C4-2B (cell line): ENCODE measurements around the gene ESR2.

Experiments
- CTCF ChIP-seq: fragments of 450-650 bp; conservative IDR thresholded peaks from 2 replicates; pipeline ENCODE4 v1.5.1; 2017; ENCODE audit warnings: mild to moderate bottlenecking
- ZFX ChIP-seq: fragments of 450-650 bp; IDR thresholded peaks from 2 replicates; pipeline ENCODE4 v1.6.1; 2017

DNA sequence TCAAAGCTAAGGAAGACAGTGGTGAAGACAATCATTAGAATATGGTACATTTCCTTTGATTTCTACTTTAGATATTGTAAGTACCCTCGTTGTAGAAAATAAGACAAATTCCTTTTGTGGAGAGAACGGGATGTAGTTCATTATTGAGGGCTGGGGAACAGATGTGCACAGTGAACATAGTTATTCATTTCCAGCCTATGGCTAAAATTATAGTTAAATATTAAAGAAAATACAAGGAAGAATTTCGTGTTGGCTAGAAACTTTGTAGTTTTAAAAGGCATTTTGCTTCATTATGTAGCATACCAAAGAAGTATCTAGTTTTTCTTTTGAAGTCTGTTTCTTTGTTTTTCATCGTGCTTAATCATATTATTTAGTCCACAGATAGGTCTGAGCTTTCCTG, 201.8 kb downstream of the ESR2 start:
- no peak for TF ChIP-seq CTCF
- no peak for TF ChIP-seq ZFX
